ENCODE measurements around the gene TRIM27. TPM values are rescaled to one million over a fixed set of nuclear protein-coding genes. Genes with fewer than 3 reads are reported as not detected.
A peak's percentile ranks its signal among the peaks of the same experiment; 100 is the strongest.

The TRIM27 gene
- total and polyA plus RNA-seq, 4 donors: 19.6 to 63.3 (median 32.5) TPM

DNA sequence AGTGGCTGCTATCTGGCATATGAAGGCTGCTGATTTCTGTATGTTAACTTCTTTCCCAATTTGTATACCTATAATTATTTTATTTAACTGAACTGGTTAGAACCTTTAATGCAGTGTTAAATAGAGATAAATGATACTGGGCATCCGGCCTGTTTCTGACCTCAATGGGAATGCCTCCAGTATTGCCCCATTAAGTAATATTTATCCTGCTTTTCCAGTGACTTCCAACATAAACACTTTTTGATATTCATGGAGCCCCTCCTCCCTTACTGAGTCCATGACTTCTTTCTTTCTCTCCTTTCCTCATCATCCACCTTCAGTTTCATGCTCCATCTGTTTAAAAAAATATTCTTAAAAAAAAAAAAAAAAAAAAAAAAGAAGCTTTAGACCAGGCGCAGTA lies 8.8 kb downstream of the TRIM27 start:
- Histone ChIP-seq H3K27me3 (ENCODE audit: control insufficient read depth in 4 of 4, insufficient read depth in 4 of 4, low read length in 3 of 4) (no peaks in the 10 kb centered on the region), H3K4me3 (ENCODE audit: low read depth in 1 of 3, low read length in 3 of 3) (no peak overlapping the region), H3K27ac (ENCODE audit: low read depth in 1 of 2, low read length in 2 of 2) (peak overlapping the region; percentile 29 to 41), H3K4me1 (ENCODE audit: control insufficient read depth in 4 of 4, insufficient read depth in 4 of 4, low read length in 3 of 4) (peaks cover 0 to 19% (median 11%) of the 10 kb centered on the region in 4 donors), H3K36me3 (ENCODE audit: control insufficient read depth in 4 of 4, insufficient read depth in 3 of 4, low read depth in 1 of 4, low read length in 3 of 4) (peaks cover 9 to 56% (median 46%) of the 10 kb centered on the region in 4 donors), H3K9me3 (ENCODE audit: control insufficient read depth in 4 of 4, low read length in 3 of 4) (no peaks in the 10 kb centered on the region), H3K9ac (ENCODE audit: low read depth in 1 of 2, low read length in 2 of 2) (no peak overlapping the region)
- peak in 1 of 2 donors; percentile 9 for TF ChIP-seq RAD21 (IDR thresholded peaks at IDR 0.05)
- TF ChIP-seq TAF1 (conservative IDR thresholded peaks at IDR 0.05): no peak
- TF ChIP-seq, protein P1, sequence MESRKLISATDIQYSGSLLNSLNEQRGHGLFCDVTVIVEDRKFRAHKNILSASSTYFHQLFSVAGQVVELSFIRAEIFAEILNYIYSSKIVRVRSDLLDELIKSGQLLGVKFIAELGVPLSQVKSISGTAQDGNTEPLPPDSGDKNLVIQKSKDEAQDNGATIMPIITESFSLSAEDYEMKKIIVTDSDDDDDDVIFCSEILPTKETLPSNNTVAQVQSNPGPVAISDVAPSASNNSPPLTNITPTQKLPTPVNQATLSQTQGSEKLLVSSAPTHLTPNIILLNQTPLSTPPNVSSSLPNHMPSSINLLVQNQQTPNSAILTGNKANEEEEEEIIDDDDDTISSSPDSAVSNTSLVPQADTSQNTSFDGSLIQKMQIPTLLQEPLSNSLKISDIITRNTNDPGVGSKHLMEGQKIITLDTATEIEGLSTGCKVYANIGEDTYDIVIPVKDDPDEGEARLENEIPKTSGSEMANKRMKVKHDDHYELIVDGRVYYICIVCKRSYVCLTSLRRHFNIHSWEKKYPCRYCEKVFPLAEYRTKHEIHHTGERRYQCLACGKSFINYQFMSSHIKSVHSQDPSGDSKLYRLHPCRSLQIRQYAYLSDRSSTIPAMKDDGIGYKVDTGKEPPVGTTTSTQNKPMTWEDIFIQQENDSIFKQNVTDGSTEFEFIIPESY (IDR thresholded peaks at IDR 0.05): no peak
- TF ChIP-seq SP1 (IDR thresholded peaks at IDR 0.05): no peak
- TF ChIP-seq, protein P2, sequence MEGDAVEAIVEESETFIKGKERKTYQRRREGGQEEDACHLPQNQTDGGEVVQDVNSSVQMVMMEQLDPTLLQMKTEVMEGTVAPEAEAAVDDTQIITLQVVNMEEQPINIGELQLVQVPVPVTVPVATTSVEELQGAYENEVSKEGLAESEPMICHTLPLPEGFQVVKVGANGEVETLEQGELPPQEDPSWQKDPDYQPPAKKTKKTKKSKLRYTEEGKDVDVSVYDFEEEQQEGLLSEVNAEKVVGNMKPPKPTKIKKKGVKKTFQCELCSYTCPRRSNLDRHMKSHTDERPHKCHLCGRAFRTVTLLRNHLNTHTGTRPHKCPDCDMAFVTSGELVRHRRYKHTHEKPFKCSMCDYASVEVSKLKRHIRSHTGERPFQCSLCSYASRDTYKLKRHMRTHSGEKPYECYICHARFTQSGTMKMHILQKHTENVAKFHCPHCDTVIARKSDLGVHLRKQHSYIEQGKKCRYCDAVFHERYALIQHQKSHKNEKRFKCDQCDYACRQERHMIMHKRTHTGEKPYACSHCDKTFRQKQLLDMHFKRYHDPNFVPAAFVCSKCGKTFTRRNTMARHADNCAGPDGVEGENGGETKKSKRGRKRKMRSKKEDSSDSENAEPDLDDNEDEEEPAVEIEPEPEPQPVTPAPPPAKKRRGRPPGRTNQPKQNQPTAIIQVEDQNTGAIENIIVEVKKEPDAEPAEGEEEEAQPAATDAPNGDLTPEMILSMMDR (IDR thresholded peaks at IDR 0.05; ENCODE audit: low read depth, low read length, missing input control): no peak
- peak; percentile 37 for TF ChIP-seq YY1 (IDR thresholded peaks at IDR 0.05)
- peak; percentile 21 for TF ChIP-seq FOXA2 (IDR thresholded peaks at IDR 0.05)
- TF ChIP-seq EGR1 (IDR thresholded peaks at IDR 0.05; ENCODE audit: low read depth in 2 of 2): no peak
- TF ChIP-seq RXRA (IDR thresholded peaks at IDR 0.05): peak; percentile 22 to 56
- TF ChIP-seq NR2F2 (IDR thresholded peaks at IDR 0.05): no peak
- TF ChIP-seq, protein P3, sequence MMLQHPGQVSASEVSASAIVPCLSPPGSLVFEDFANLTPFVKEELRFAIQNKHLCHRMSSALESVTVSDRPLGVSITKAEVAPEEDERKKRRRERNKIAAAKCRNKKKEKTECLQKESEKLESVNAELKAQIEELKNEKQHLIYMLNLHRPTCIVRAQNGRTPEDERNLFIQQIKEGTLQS (IDR thresholded peaks at IDR 0.05): no peak
- TF ChIP-seq HNF4A (conservative IDR thresholded peaks at IDR 0.05): peak in 1 of 2 donors; percentile 42
- TF ChIP-seq JUND (IDR thresholded peaks at IDR 0.05): peak in 1 of 2 donors; percentile 37
- TF ChIP-seq, protein P4, sequence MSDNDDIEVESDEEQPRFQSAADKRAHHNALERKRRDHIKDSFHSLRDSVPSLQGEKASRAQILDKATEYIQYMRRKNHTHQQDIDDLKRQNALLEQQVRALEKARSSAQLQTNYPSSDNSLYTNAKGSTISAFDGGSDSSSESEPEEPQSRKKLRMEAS (IDR thresholded peaks at IDR 0.05): no peak
- TF ChIP-seq, protein P5, sequence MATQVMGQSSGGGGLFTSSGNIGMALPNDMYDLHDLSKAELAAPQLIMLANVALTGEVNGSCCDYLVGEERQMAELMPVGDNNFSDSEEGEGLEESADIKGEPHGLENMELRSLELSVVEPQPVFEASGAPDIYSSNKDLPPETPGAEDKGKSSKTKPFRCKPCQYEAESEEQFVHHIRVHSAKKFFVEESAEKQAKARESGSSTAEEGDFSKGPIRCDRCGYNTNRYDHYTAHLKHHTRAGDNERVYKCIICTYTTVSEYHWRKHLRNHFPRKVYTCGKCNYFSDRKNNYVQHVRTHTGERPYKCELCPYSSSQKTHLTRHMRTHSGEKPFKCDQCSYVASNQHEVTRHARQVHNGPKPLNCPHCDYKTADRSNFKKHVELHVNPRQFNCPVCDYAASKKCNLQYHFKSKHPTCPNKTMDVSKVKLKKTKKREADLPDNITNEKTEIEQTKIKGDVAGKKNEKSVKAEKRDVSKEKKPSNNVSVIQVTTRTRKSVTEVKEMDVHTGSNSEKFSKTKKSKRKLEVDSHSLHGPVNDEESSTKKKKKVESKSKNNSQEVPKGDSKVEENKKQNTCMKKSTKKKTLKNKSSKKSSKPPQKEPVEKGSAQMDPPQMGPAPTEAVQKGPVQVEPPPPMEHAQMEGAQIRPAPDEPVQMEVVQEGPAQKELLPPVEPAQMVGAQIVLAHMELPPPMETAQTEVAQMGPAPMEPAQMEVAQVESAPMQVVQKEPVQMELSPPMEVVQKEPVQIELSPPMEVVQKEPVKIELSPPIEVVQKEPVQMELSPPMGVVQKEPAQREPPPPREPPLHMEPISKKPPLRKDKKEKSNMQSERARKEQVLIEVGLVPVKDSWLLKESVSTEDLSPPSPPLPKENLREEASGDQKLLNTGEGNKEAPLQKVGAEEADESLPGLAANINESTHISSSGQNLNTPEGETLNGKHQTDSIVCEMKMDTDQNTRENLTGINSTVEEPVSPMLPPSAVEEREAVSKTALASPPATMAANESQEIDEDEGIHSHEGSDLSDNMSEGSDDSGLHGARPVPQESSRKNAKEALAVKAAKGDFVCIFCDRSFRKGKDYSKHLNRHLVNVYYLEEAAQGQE (IDR thresholded peaks at IDR 0.05): no peak
- no peak for TF ChIP-seq HNF4G (IDR thresholded peaks at IDR 0.05)
- DNase-seq (ENCODE audit: low spot score): no peak
- WGBS: 58% methylated on average over 2 of the region's 2 CpGs
